C4-2B (cell line): Measurements from ENCODE around the gene LRRTM3.

Experiments used
- ZFX ChIP-seq: fragments of 450-650 bp; IDR thresholded peaks from 2 replicates; pipeline ENCODE4 v1.6.1; 2017
- TF ChIP-seq, protein P1 (sequence below): fragments of 450-650 bp; conservative IDR thresholded peaks from 2 replicates; pipeline ENCODE4 v1.5.1; 2017; ENCODE audit warnings: mild to moderate bottlenecking

DNA sequence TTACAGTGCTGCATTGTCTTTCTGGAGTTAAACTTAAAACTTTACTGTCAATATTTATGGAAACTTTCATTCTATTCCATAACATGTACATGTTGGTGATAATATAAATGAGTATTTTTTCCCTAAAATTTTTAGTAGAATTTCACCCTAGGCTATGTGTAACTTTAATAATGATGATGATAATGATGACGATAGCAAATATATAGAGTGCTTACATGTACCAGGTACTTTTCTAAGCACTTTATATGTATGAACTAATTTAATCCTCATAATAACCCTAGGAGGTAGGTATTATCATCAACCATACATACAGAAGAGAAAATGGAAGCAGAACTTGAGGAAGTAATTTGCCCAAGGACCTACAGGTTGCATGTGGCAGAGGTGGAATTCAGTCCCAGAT lies 85.6 kb downstream of the LRRTM3 start:
- TF ChIP-seq, protein P1, sequence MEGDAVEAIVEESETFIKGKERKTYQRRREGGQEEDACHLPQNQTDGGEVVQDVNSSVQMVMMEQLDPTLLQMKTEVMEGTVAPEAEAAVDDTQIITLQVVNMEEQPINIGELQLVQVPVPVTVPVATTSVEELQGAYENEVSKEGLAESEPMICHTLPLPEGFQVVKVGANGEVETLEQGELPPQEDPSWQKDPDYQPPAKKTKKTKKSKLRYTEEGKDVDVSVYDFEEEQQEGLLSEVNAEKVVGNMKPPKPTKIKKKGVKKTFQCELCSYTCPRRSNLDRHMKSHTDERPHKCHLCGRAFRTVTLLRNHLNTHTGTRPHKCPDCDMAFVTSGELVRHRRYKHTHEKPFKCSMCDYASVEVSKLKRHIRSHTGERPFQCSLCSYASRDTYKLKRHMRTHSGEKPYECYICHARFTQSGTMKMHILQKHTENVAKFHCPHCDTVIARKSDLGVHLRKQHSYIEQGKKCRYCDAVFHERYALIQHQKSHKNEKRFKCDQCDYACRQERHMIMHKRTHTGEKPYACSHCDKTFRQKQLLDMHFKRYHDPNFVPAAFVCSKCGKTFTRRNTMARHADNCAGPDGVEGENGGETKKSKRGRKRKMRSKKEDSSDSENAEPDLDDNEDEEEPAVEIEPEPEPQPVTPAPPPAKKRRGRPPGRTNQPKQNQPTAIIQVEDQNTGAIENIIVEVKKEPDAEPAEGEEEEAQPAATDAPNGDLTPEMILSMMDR = no peak
- TF ChIP-seq ZFX = no peak
